DND-41 (cell line): ENCODE results near the gene CHSY1.

Experiments
- CTCF ChIP-seq: IDR thresholded peaks from 2 replicates; pipeline ENCODE4 v1.5.1; 2012; ENCODE audit warnings: borderline replicate concordance, low read length, moderate library complexity, mild to moderate bottlenecking; ENCODE audit not compliant: poor library complexity, severe bottlenecking; ENCODE audit errors: extremely low read depth
- EZH2 ChIP-seq: IDR thresholded peaks from 3 replicates; pipeline ENCODE4 v1.6.1; 2012; ENCODE audit warnings: borderline replicate concordance, low read depth, mild to moderate bottlenecking, moderate library complexity, low read length, inconsistent platforms; ENCODE audit not compliant: severe bottlenecking

- TF ChIP-seq CTCF: peak; percentile 25
- peak; percentile 57 for TF ChIP-seq EZH2
Observed at GRCh38 chr15:101251830-101252820, at the start of gene CHSY1.
